MM.1S (cell line): ENCODE results near the gene AGPAT3.
"Not testable (repeated sequence)": the region's sequence is repeated elsewhere in the genome, so short reads cannot be mapped to it uniquely, and the experiment has no call there.

Experiments
- DNase-seq: peaks from one replicate; pipeline ENCODE4 v3.0.0-alpha.2; 2015
- H2AFZ ChIP-seq: fragments of 300-600 bp; sonication (generic); 2 replicates; pipeline ENCODE4 v1.6.0; 2016; ENCODE audit warnings: antibody characterized with exemption, low read length
- H3F3A ChIP-seq: fragments of 300-600 bp; sonication (generic); 2 replicates; pipeline ENCODE4 v1.6.1; 2016; ENCODE audit warnings: mild to moderate bottlenecking, antibody characterized with exemption, low read length, moderate library complexity, mixed read lengths; ENCODE audit not compliant: insufficient read depth
- H3K27ac ChIP-seq: fragments of 300-600 bp; sonication (generic); 2 replicates; pipeline ENCODE4 v1.5.1; 2016; ENCODE audit warnings: mild to moderate bottlenecking, low read length
- H3K27me3 ChIP-seq: fragments of 300-600 bp; sonication (generic); replicated peaks from 2 replicates; pipeline ENCODE4 v1.6.0; 2016; ENCODE audit warnings: low read length; ENCODE audit not compliant: insufficient read depth
- H3K36me3 ChIP-seq: fragments of 300-600 bp; sonication (generic); replicated peaks from 2 replicates; pipeline ENCODE4 v1.6.1; 2016; ENCODE audit warnings: mild to moderate bottlenecking, low read length, mixed read lengths; ENCODE audit not compliant: insufficient read depth
- H3K4me1 ChIP-seq: fragments of 300-600 bp; sonication (generic); 2 replicates; pipeline ENCODE4 v1.6.1; 2016; ENCODE audit warnings: low read length, mixed read lengths
- H3K4me2 ChIP-seq: fragments of 300-600 bp; sonication (generic); 2 replicates; pipeline ENCODE4 v1.6.0; 2016; ENCODE audit warnings: low read depth, low read length
- H3K4me3 ChIP-seq: fragments of 300-600 bp; sonication (generic); 2 replicates; pipeline ENCODE4 v1.5.1; 2016; ENCODE audit warnings: low read length, mixed read lengths
- H3K79me2 ChIP-seq: fragments of 300-600 bp; sonication (generic); 2 replicates; pipeline ENCODE4 v1.6.1; 2016; ENCODE audit warnings: mixed run types, low read length, mixed read lengths
- H3K9ac ChIP-seq: fragments of 300-600 bp; sonication (generic); 2 replicates; pipeline ENCODE4 v1.6.1; 2016; ENCODE audit warnings: low read length, mixed read lengths
- H3K9me2 ChIP-seq: fragments of 300-600 bp; sonication (generic); replicated peaks from 2 replicates; pipeline ENCODE4 v1.6.1; 2016; ENCODE audit warnings: mild to moderate bottlenecking, low read length, mixed read lengths; ENCODE audit not compliant: insufficient read depth
- H3K9me3 ChIP-seq: fragments of 300-600 bp; sonication (generic); replicated peaks from 2 replicates; pipeline ENCODE4 v1.6.1; 2016; ENCODE audit warnings: mild to moderate bottlenecking, low read length, mixed read lengths; ENCODE audit not compliant: insufficient read depth
- H4K20me1 ChIP-seq: fragments of 300-600 bp; sonication (generic); 2 replicates; pipeline ENCODE4 v1.6.1; 2016; ENCODE audit warnings: mild to moderate bottlenecking, low read length, moderate library complexity, mixed read lengths; ENCODE audit not compliant: insufficient read depth
- CTCF ChIP-seq: fragments of 300-600 bp; sonication (generic); IDR thresholded peaks from 2 replicates; pipeline ENCODE4 v1.5.1; 2016; ENCODE audit warnings: antibody characterized with exemption, low read length, mixed read lengths
- EZH2 ChIP-seq: fragments of 300-600 bp; sonication (generic); optimal IDR thresholded peaks from 2 replicates; pipeline ENCODE3; 2017; ENCODE audit warnings: low read depth, mild to moderate bottlenecking, antibody characterized with exemption, low read length, mixed read lengths
- EZH2phosphoT487 ChIP-seq: fragments of 300-600 bp; sonication (generic); IDR thresholded peaks from 2 replicates; pipeline ENCODE4 v1.6.1; 2018; ENCODE audit warnings: antibody characterized with exemption, low read length

The AGPAT3 gene

GRCh38 chr21:43840259-43840658 is 24.8 kb upstream of the AGPAT3 start:
- Histone ChIP-seq H3K9me2 (no peaks in the 10 kb centered on the region), H3K9me3 (no peaks in the 10 kb centered on the region), H3K4me3 (no peak overlapping the region), H3K27ac (no peak overlapping the region), H3F3A (peaks cover 3% of the 10 kb centered on the region; the same call in 1 of the 2 replicates), H3K4me1 (peaks cover 5% of the 10 kb centered on the region; the same call in 1 of the 2 replicates), H3K27me3 (peaks cover 34% of the 10 kb centered on the region), H2AFZ (no peak overlapping the region), H3K9ac (no peak overlapping the region), H4K20me1 (no peaks in the 10 kb centered on the region), H3K4me2 (no peak overlapping the region), H3K36me3 (no peaks in the 10 kb centered on the region), H3K79me2 (no peaks in the 10 kb centered on the region)
- no peak for DNase-seq
- TF ChIP-seq EZH2phosphoT487: no peak
- TF ChIP-seq EZH2: no peak
- TF ChIP-seq CTCF: no peak

GRCh38 chr21:43842742-43843141 is 22.3 kb upstream of the AGPAT3 start:
- Histone ChIP-seq H4K20me1 (no peaks in the 10 kb centered on the region), H3K27ac (no peak overlapping the region), H3K36me3 (no peaks in the 10 kb centered on the region), H3K4me1 (peaks cover 5% of the 10 kb centered on the region; the same call in 1 of the 2 replicates), H3K4me2 (peak overlapping the region; percentile 61), H3K4me3 (0 out of 2 replicates have a peak overlapping the region, but pooled peaks have one; percentile 17), H2AFZ (no peak overlapping the region), H3K9ac (no peak overlapping the region), H3K27me3 (peaks cover 10% of the 10 kb centered on the region), H3K9me3 (no peaks in the 10 kb centered on the region), H3K9me2 (no peaks in the 10 kb centered on the region), H3K79me2 (no peaks in the 10 kb centered on the region), H3F3A (peaks cover 3% of the 10 kb centered on the region; the same call in 1 of the 2 replicates)
- no peak for TF ChIP-seq EZH2phosphoT487
- TF ChIP-seq EZH2: no peak
- no peak for TF ChIP-seq CTCF
- peak; percentile 80 for DNase-seq

- H4K20me1 ChIP-seq, H3K9me2 ChIP-seq, H3K36me3 ChIP-seq, H3K4me3 ChIP-seq, H3F3A ChIP-seq, H3K27me3 ChIP-seq, H3K4me2 ChIP-seq, DNase-seq, H3K79me2 ChIP-seq, H3K27ac ChIP-seq, H3K9me3 ChIP-seq, H3K4me1 ChIP-seq, H2AFZ ChIP-seq, H3K9ac ChIP-seq: not testable (repeated sequence)
These were observed 20.1 kb upstream of the AGPAT3 start for GRCh38 chr21:43844906-43845305.

- H2AFZ ChIP-seq: no peak overlapping the region
- no peaks in the 10 kb centered on the region for H4K20me1 ChIP-seq
- H3K4me3 ChIP-seq: no peak overlapping the region
- TF ChIP-seq EZH2 (no peak), CTCF (no peak), EZH2phosphoT487 (no peak)
- H3K9me2 ChIP-seq: no peaks in the 10 kb centered on the region
- H3K79me2 ChIP-seq: no peaks in the 10 kb centered on the region
- no peaks in the 10 kb centered on the region for H3K27me3 ChIP-seq
- H3F3A ChIP-seq: peaks cover 3% of the 10 kb centered on the region; the same call in 1 of the 2 replicates
- DNase-seq: no peak
- H3K9me3 ChIP-seq: no peaks in the 10 kb centered on the region
- no peak overlapping the region for H3K27ac ChIP-seq
- H3K36me3 ChIP-seq: no peaks in the 10 kb centered on the region
- no peak overlapping the region for H3K9ac ChIP-seq
- no peak overlapping the region for H3K4me2 ChIP-seq
- peaks cover 5% of the 10 kb centered on the region; the same call in 1 of the 2 replicates for H3K4me1 ChIP-seq
These were observed 19.6 kb upstream of the AGPAT3 start for GRCh38 chr21:43845386-43845785.
